HCT116 (cell line): ENCODE data around the gene HYAL4. TPM values are rescaled to one million over a fixed set of nuclear protein-coding genes. Genes with fewer than 3 reads are reported as not detected.

Source experiments
- ATAC-seq: fragments of 200-7000 bp; cut with Tn5 transposase; 2 replicates; pipeline ENCODE4 v1.9.1; 2020; ENCODE audit warnings: mild to moderate bottlenecking, moderate library complexity
- BruUV-seq: library from RNA; stranded (reverse); fragments of 400-500 nt; replicated peaks from 2 replicates; lab custom pipeline; 2021; lab: Mats Ljungman, UMichigan
- CTCF ChIA-PET: fragments of 300-600 bp; sonication (Branson Sonifier 250); formaldehyde crosslinking; loops from one replicate; lab custom pipeline; 2021; ENCODE audit warnings: antibody characterized with exemption; lab: Charles Lee
- POLR2A ChIA-PET: fragments of 300-600, 350-600 bp; sonication (Branson Sonifier 250); formaldehyde crosslinking; loops from one replicate; lab custom pipeline; 2021; ENCODE audit warnings: antibody characterized with exemption; lab: Charles Lee
- RAD21 ChIA-PET, 2 experiments: fragments of 300-600 bp; sonication (Branson Sonifier 250); formaldehyde crosslinking; loops; one replicate each; lab custom pipeline; 2023; ENCODE audit warnings: low total read pairs in 2 of 2; ENCODE audit not compliant: uncharacterized antibody in 2 of 2, unreplicated experiment in 2 of 2, low non-redundant PET in 1 of 2; lab: Charles Lee
- DNase-seq: peaks from one replicate; pipeline ENCODE4 v3.0.0-alpha.2; 2010; ENCODE audit warnings: low read depth, low spot score
- H2AFZ ChIP-seq: fragments of 200-600 bp; shearing (Covaris generic), sonication (generic); 2 replicates; pipeline ENCODE4 v1.6.1; 2017; ENCODE audit warnings: low read depth, mixed run types, mixed read lengths, antibody characterized with exemption, low read length; ENCODE audit not compliant: poor library complexity, severe bottlenecking
- H3K27ac ChIP-seq: 2 replicates; pipeline ENCODE4 v1.5.1; 2012; ENCODE audit warnings: low read depth, low read length
- H3K27me3 ChIP-seq: fragments of 200-600 bp; sonication (generic); 2 replicates; pipeline ENCODE4 v1.6.1; 2016; ENCODE audit warnings: mixed run types, low read length, mixed read lengths; ENCODE audit not compliant: insufficient read depth
- H3K36me3 ChIP-seq, 2 experiments: fragments of 200-500 bp in 1 of 2; fragments of 200-600 bp in 1 of 2; sonication (Bioruptor generic) in 1 of 2; sonication (generic) in 1 of 2; 2 replicates each; pipeline versions ENCODE4 v1.5.1 to v1.6.1; 2014 to 2016; ENCODE audit warnings: low read length in 2 of 2, inconsistent platforms in 1 of 2, mixed read lengths in 1 of 2, mixed run types in 1 of 2; ENCODE audit not compliant: insufficient read depth in 2 of 2, control insufficient read depth in 1 of 2
- H3K4me1 ChIP-seq, 2 experiments: fragments of 200-600 bp in 1 of 2; sonication (generic) in 1 of 2; 2 replicates each; pipeline versions ENCODE4 v1.5.1 to v1.6.1; 2012 to 2017; ENCODE audit warnings: low read length in 2 of 2, inconsistent platforms in 1 of 2, mild to moderate bottlenecking in 1 of 2, mixed read lengths in 1 of 2, mixed run types in 1 of 2, moderate library complexity in 1 of 2; ENCODE audit not compliant: insufficient read depth in 2 of 2, control insufficient read depth in 1 of 2
- H3K4me2 ChIP-seq: fragments of 200-600 bp; sonication (generic); 2 replicates; pipeline ENCODE4 v1.6.1; 2017; ENCODE audit warnings: mixed run types, low read length, mixed read lengths
- H3K4me3 ChIP-seq, 2 experiments: fragments of 200-600 bp in 1 of 2; sonication (generic) in 1 of 2; replicated peaks in 1 of 2; 2 replicates each; pipeline ENCODE4 v1.5.1; 2011 to 2016; ENCODE audit warnings: low read length in 2 of 2, control low read depth in 1 of 2, low read depth in 1 of 2, mild to moderate bottlenecking in 1 of 2, mixed read lengths in 1 of 2, mixed run types in 1 of 2
- H3K79me2 ChIP-seq: fragments of 200-600 bp; sonication (generic); 2 replicates; pipeline ENCODE4 v1.6.1; 2017; ENCODE audit warnings: mild to moderate bottlenecking, mixed run types, low read length, moderate library complexity, mixed read lengths; ENCODE audit not compliant: insufficient read depth
- H3K9ac ChIP-seq: fragments of 200-600 bp; sonication (generic); 2 replicates; pipeline ENCODE4 v1.6.1; 2016; ENCODE audit warnings: low read length, mixed read lengths
- H3K9me2 ChIP-seq: fragments of 200-600 bp; sonication (generic), shearing (Covaris generic); 2 replicates; pipeline ENCODE4 v1.6.1; 2017; ENCODE audit warnings: mixed run types, mild to moderate bottlenecking, moderate library complexity; ENCODE audit not compliant: insufficient read depth
- H3K9me3 ChIP-seq, 2 experiments: fragments of 200-500 bp in 1 of 2; fragments of 200-600 bp in 1 of 2; sonication (Bioruptor generic) in 1 of 2; sonication (generic) in 1 of 2; 2 replicates each; pipeline ENCODE4 v1.6.1; 2014 to 2017; ENCODE audit warnings: low read length in 2 of 2, mixed read lengths in 2 of 2, inconsistent platforms in 1 of 2, low read depth in 1 of 2, mild to moderate bottlenecking in 1 of 2, mixed run types in 1 of 2, moderate library complexity in 1 of 2; ENCODE audit not compliant: control insufficient read depth in 1 of 2, insufficient read depth in 1 of 2
- H4K20me1 ChIP-seq: fragments of 200-600 bp; sonication (generic), shearing (Covaris generic); 2 replicates; pipeline ENCODE4 v1.6.1; 2017; ENCODE audit warnings: mixed run types, mild to moderate bottlenecking, moderate library complexity; ENCODE audit not compliant: insufficient read depth
- CBX3 ChIP-seq: IDR thresholded peaks from 2 replicates; pipeline ENCODE4 v1.6.1; 2012; ENCODE audit warnings: low read depth
- CEBPB ChIP-seq: IDR thresholded peaks from 2 replicates; pipeline ENCODE4 v1.6.1; 2012; ENCODE audit warnings: low read depth
- EGR1 ChIP-seq: IDR thresholded peaks from 2 replicates; pipeline ENCODE4 v1.6.1; 2012; ENCODE audit warnings: low read depth
- ELF1 ChIP-seq: IDR thresholded peaks from 2 replicates; pipeline ENCODE4 v1.6.1; 2012; ENCODE audit warnings: low read depth, borderline replicate concordance
- JUND ChIP-seq: IDR thresholded peaks from 2 replicates; pipeline ENCODE4 v1.6.1; 2012
- POLR2AphosphoS5 ChIP-seq: IDR thresholded peaks from 2 replicates; pipeline ENCODE4 v1.6.1; 2011; ENCODE audit warnings: mild to moderate bottlenecking, low read depth, low read length, moderate library complexity
- RAD21 ChIP-seq: IDR thresholded peaks from 2 replicates; pipeline ENCODE4 v1.6.1; 2012; ENCODE audit warnings: low read depth, mild to moderate bottlenecking
- SIN3A ChIP-seq: IDR thresholded peaks from 2 replicates; pipeline ENCODE4 v1.6.1; 2012; ENCODE audit warnings: low read depth
- TCF7L2 ChIP-seq: IDR thresholded peaks from 2 replicates; pipeline ENCODE4 v1.7.0; 2011; ENCODE audit warnings: borderline replicate concordance, inconsistent platforms; ENCODE audit not compliant: insufficient read depth, insufficient read length; ENCODE audit errors: extremely low read depth
- ZFX ChIP-seq: fragments of 450-650 bp; IDR thresholded peaks from 2 replicates; pipeline ENCODE4 v1.6.1; 2017
- intact Hi-C: fragments of 100-400 bp; cut with micrococcal nuclease; formaldehyde crosslinking; loops from 2 replicates; pipeline ENCODE4 v1.10.0; 2022
- total RNA-seq: library from RNA; stranded (reverse); gene quantifications from one replicate; pipeline ENCODE4 v1.2.1, GENCODE V29; 2021; ENCODE audit not compliant: unreplicated experiment
- TF ChIP-seq, protein P1 (sequence below): IDR thresholded peaks from 2 replicates; pipeline ENCODE4 v1.6.1; 2012
- TF ChIP-seq, protein P2 (sequence below), 3 experiments: fragments of 200-600 bp in 1 of 3; sonication (generic) in 1 of 3; IDR thresholded peaks in 2 of 3; conservative IDR thresholded peaks in 1 of 3; 2 replicates each; pipeline ENCODE4 v1.5.1; 2012 to 2017; ENCODE audit warnings: low read depth in 2 of 3, low read length in 2 of 3, antibody characterized with exemption in 1 of 3, borderline replicate concordance in 1 of 3, control low read depth in 1 of 3, mild to moderate bottlenecking in 1 of 3, mixed read lengths in 1 of 3, mixed run types in 1 of 3, moderate library complexity in 1 of 3; ENCODE audit not compliant: insufficient read depth in 1 of 3
- TF ChIP-seq, protein P3 (sequence below): IDR thresholded peaks from 2 replicates; pipeline ENCODE4 v1.6.1; 2012; ENCODE audit warnings: low read depth
- TF ChIP-seq, protein P4 (sequence below): IDR thresholded peaks from 2 replicates; pipeline ENCODE4 v1.6.1; 2012

HYAL4 gene
- total RNA-seq, 1 experiment from 2014 or later, result not detected

DNA sequence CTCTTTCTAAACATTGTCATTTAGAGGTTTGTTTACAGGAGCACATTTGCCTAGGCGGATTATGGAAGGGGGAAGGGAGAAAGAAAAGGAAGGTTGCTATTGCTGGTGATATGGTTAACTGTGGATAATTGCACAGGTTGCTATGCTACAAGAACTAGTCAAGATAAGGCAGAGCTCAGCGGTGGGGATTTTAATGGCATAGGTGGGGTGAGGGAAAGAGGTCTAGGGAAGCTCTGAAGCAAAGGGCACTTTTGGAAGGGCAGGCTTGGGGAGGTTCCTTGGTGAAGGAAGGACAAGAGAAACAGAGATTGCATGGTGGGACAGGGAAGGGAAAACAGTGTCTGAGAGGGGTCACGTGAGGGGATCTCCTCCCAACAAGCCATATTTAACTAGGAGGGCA is 19.5 kb downstream of the HYAL4 start:
- BruUV-seq, result no TSS peak
- Histone ChIP-seq H3K9ac (no peak overlapping the region), H3K9me3 (no peaks in the 10 kb centered on the region), H4K20me1 (no peaks in the 10 kb centered on the region), H3K4me3 (no peak overlapping the region), H3K79me2 (no peaks in the 10 kb centered on the region), H3K4me2 (no peak overlapping the region), H2AFZ (no peak overlapping the region), H3K9me2 (no peaks in the 10 kb centered on the region), H3K4me1 (no peaks in the 10 kb centered on the region), H3K36me3 (no peaks in the 10 kb centered on the region), H3K27ac (no peak overlapping the region), H3K27me3 (no peaks in the 10 kb centered on the region)
- TF ChIP-seq POLR2AphosphoS5, result no peak
- TF ChIP-seq ELF1, result no peak
- TF ChIP-seq RAD21, result no peak
- no peak for TF ChIP-seq JUND
- TF ChIP-seq SIN3A, result no peak
- TF ChIP-seq, protein P1, sequence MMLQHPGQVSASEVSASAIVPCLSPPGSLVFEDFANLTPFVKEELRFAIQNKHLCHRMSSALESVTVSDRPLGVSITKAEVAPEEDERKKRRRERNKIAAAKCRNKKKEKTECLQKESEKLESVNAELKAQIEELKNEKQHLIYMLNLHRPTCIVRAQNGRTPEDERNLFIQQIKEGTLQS, result no peak
- TF ChIP-seq, protein P2, sequence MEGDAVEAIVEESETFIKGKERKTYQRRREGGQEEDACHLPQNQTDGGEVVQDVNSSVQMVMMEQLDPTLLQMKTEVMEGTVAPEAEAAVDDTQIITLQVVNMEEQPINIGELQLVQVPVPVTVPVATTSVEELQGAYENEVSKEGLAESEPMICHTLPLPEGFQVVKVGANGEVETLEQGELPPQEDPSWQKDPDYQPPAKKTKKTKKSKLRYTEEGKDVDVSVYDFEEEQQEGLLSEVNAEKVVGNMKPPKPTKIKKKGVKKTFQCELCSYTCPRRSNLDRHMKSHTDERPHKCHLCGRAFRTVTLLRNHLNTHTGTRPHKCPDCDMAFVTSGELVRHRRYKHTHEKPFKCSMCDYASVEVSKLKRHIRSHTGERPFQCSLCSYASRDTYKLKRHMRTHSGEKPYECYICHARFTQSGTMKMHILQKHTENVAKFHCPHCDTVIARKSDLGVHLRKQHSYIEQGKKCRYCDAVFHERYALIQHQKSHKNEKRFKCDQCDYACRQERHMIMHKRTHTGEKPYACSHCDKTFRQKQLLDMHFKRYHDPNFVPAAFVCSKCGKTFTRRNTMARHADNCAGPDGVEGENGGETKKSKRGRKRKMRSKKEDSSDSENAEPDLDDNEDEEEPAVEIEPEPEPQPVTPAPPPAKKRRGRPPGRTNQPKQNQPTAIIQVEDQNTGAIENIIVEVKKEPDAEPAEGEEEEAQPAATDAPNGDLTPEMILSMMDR (IDR thresholded peaks at IDR 0.05 in 2 of 3, conservative IDR thresholded peaks at IDR 0.05 in 1 of 3; ENCODE audit: borderline replicate concordance in 1 of 3, insufficient read depth in 1 of 3, low read depth in 2 of 3, low read length in 2 of 3), result no peak
- no peak for TF ChIP-seq TCF7L2
- no peak for TF ChIP-seq CEBPB
- TF ChIP-seq, protein P3, sequence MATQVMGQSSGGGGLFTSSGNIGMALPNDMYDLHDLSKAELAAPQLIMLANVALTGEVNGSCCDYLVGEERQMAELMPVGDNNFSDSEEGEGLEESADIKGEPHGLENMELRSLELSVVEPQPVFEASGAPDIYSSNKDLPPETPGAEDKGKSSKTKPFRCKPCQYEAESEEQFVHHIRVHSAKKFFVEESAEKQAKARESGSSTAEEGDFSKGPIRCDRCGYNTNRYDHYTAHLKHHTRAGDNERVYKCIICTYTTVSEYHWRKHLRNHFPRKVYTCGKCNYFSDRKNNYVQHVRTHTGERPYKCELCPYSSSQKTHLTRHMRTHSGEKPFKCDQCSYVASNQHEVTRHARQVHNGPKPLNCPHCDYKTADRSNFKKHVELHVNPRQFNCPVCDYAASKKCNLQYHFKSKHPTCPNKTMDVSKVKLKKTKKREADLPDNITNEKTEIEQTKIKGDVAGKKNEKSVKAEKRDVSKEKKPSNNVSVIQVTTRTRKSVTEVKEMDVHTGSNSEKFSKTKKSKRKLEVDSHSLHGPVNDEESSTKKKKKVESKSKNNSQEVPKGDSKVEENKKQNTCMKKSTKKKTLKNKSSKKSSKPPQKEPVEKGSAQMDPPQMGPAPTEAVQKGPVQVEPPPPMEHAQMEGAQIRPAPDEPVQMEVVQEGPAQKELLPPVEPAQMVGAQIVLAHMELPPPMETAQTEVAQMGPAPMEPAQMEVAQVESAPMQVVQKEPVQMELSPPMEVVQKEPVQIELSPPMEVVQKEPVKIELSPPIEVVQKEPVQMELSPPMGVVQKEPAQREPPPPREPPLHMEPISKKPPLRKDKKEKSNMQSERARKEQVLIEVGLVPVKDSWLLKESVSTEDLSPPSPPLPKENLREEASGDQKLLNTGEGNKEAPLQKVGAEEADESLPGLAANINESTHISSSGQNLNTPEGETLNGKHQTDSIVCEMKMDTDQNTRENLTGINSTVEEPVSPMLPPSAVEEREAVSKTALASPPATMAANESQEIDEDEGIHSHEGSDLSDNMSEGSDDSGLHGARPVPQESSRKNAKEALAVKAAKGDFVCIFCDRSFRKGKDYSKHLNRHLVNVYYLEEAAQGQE, result no peak
- no peak for TF ChIP-seq ZFX
- no peak for TF ChIP-seq EGR1
- TF ChIP-seq, protein P4, sequence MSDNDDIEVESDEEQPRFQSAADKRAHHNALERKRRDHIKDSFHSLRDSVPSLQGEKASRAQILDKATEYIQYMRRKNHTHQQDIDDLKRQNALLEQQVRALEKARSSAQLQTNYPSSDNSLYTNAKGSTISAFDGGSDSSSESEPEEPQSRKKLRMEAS, result no peak
- no peak for TF ChIP-seq CBX3
- ChIA-PET POLR2A (no interaction called here), CTCF (interaction anchor here (1.1 to 3.1 kb wide), 5 partner anchors 8 to 370 kb away, joined by 4 to 42 read pairs (median 6); no protein-coding TSS in a partner anchor), RAD21 (no interaction called here)
- intact Hi-C loops, result loop anchor here (2.0 kb wide), 1 partner anchor 182 kb away; no protein-coding TSS in a partner anchor
- ATAC-seq (no peak), DNase-seq (no peak)
